ENCODE data around the gene ZNF410. TPM values are rescaled to one million over a fixed set of nuclear protein-coding genes. Genes with fewer than 3 reads are reported as not detected.
"Not testable (repeated sequence)": the region's sequence is repeated elsewhere in the genome, so short reads cannot be mapped to it uniquely, and the experiment has no call there.

ZNF410 gene
- total RNA-seq, 6 donors from 2014 or later = 23.4 to 80.7 (median 42.5) TPM

DNA sequence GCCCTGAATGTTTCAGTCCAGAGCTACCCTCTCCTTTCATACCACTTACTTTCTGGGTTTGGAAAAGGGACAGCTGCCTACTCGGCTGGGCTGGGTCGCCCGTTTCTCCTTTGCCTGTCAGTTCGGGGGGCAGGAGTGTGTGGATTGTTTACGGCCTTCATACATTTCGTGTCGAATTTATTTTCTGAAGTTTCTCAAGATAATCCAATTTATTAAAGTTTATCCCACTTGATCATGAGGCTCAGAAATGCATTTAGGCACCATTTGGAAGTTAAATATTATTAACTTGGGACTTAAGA is 608 bp downstream of the ZNF410 start:
- TF ChIP-seq, protein P1, sequence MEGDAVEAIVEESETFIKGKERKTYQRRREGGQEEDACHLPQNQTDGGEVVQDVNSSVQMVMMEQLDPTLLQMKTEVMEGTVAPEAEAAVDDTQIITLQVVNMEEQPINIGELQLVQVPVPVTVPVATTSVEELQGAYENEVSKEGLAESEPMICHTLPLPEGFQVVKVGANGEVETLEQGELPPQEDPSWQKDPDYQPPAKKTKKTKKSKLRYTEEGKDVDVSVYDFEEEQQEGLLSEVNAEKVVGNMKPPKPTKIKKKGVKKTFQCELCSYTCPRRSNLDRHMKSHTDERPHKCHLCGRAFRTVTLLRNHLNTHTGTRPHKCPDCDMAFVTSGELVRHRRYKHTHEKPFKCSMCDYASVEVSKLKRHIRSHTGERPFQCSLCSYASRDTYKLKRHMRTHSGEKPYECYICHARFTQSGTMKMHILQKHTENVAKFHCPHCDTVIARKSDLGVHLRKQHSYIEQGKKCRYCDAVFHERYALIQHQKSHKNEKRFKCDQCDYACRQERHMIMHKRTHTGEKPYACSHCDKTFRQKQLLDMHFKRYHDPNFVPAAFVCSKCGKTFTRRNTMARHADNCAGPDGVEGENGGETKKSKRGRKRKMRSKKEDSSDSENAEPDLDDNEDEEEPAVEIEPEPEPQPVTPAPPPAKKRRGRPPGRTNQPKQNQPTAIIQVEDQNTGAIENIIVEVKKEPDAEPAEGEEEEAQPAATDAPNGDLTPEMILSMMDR (IDR thresholded peaks at IDR 0.05) = no peak
- TF ChIP-seq POLR2AphosphoS5 (IDR thresholded peaks at IDR 0.05) (no peak), EP300 (IDR thresholded peaks at IDR 0.05) (no peak), POLR2A (IDR thresholded peaks at IDR 0.05) (no peak)
- H3K4me1 ChIP-seq = peaks cover 19 to 26% (median 20%) of the 10 kb centered on the region in 4 donors
- 2 to 3% methylated on average over 7 of the region's 7 CpGs for WGBS, 2 donors
- H3K4me3 ChIP-seq = peak overlapping the region; percentile 68 to 93 (median 90)
- no peaks in the 10 kb centered on the region for H3K9me3 ChIP-seq
- H3K36me3 ChIP-seq = peaks cover 0 to 3% (median 0%) of the 10 kb centered on the region in 4 donors
- no peaks in the 10 kb centered on the region for H3K27me3 ChIP-seq
- peak overlapping the region; percentile 94 to 97 (median 96) for H3K27ac ChIP-seq
- ATAC-seq (ENCODE audit: low FRiP score in 2 of 2) = no peak
- DNase-seq = no peak

DNA sequence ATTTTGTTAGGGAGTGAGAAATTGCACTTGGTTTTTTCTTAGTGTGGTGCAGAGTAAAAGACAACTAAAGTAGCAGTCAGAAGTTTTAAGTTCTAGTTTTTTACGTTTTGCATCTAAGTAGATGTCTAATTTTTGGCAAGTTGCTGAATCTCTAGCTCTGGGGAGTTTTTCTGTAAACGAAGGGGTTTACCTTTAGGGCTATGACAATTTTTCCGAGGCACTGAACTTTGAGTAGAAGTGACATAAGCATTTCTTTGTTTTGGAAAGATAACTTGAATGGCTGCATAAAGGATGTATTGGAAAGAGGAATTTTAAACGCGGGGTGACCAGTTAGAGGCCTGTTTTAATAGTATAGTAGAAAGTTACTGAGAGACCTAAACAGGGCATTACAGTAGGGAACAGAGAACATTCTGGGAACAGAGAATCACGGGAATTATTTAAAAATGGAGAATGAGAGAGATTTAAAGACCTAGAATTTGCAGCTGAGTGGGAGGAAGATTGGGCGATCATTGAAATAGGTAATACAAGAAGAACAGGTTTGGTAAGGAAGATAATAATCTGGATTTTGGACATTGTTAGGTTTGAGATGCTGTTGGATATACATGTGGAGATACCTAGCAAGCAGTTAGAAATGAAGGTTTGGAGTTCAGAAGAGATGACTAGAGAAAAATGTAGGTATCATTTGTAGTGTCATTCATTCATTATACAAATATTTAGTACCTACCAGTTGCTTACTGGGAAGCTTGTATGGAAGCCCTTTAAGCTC is 1.2 kb downstream of the ZNF410 start:
- H3K27ac ChIP-seq = peak overlapping the region; percentile 94 to 97 (median 96)
- H3K36me3 ChIP-seq = peaks cover 0 to 8% (median 2%) of the 10 kb centered on the region in 4 donors
- no peak for ATAC-seq (ENCODE audit: low FRiP score in 2 of 2)
- 27 to 38% methylated on average over 7 of the region's 7 CpGs for WGBS, 2 donors
- peaks cover 19 to 26% (median 20%) of the 10 kb centered on the region in 4 donors for H3K4me1 ChIP-seq
- no peaks in the 10 kb centered on the region for H3K27me3 ChIP-seq
- no peaks in the 10 kb centered on the region for H3K9me3 ChIP-seq
- no peak for DNase-seq
- H3K4me3 ChIP-seq = peak overlapping the region; percentile 68 to 93 (median 90)
- TF ChIP-seq, protein P1 (IDR thresholded peaks at IDR 0.05) = no peak
- TF ChIP-seq EP300 (IDR thresholded peaks at IDR 0.05) (no peak), POLR2A (IDR thresholded peaks at IDR 0.05) (no peak), POLR2AphosphoS5 (IDR thresholded peaks at IDR 0.05) (no peak)

DNA sequence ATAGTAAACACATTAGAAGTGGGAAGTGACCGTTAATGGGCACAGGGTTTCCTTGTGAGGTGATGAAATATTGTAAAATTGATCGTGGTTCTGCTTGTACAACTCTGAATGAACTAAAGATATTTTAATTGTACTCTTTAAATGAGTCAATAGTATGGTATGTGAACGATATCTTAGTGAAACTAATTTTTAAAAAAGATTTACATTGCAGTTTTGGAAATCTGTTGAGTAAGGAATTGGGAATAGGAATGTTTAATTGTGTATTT is 1.7 kb downstream of the ZNF410 start:
- 21 to 23% methylated on average over 3 of the region's 3 CpGs for WGBS, 2 donors
- TF ChIP-seq POLR2A (IDR thresholded peaks at IDR 0.05) = no peak
- no peak for TF ChIP-seq POLR2AphosphoS5 (IDR thresholded peaks at IDR 0.05)
- H3K27ac ChIP-seq = peak overlapping the region in 2 of 4 donors; percentile 94 to 97
- no peak for ATAC-seq (ENCODE audit: low FRiP score in 2 of 2)
- H3K4me3 ChIP-seq = peak overlapping the region in 1 of 4 donors; percentile 93
- peaks cover 0 to 13% (median 2%) of the 10 kb centered on the region in 4 donors for H3K36me3 ChIP-seq
- H3K9me3 ChIP-seq = no peaks in the 10 kb centered on the region
- DNase-seq = no peak
- no peaks in the 10 kb centered on the region for H3K27me3 ChIP-seq
- H3K4me1 ChIP-seq = peaks cover 19 to 27% (median 20%) of the 10 kb centered on the region in 4 donors

DNA sequence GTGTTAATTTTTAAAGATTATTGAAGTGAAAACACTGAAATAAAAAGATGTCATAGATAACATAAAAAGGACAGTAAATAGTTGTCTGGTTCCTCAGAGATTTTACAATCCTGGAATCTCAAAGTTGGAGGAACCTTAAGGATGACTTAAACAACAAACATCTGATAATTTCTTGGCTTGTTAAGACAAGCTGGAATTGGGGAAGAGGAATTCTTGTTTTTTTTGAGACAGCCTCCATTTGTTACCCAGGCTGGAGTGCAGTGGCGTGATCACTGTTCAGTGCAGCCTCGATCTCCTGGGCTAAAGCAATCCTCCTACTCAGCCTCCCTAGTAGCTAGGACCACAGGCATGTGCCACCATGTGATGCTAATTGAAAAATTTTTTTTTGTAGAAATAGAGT is 2.3 kb downstream of the ZNF410 start:
- no peak for ATAC-seq (ENCODE audit: low FRiP score in 2 of 2)
- WGBS, 2 donors = 90 to 95% methylated on average over 2 of the region's 2 CpGs
- DNase-seq = no peak
- H3K27me3 ChIP-seq = no peaks in the 10 kb centered on the region
- H3K4me1 ChIP-seq = peaks cover 19 to 32% (median 20%) of the 10 kb centered on the region in 4 donors
- no peak overlapping the region for H3K27ac ChIP-seq
- no peaks in the 10 kb centered on the region for H3K9me3 ChIP-seq
- no peak overlapping the region for H3K4me3 ChIP-seq
- H3K36me3 ChIP-seq = peaks cover 0 to 19% (median 5%) of the 10 kb centered on the region in 4 donors
- TF ChIP-seq EP300 (IDR thresholded peaks at IDR 0.05) (no peak), POLR2AphosphoS5 (IDR thresholded peaks at IDR 0.05) (no peak), POLR2A (IDR thresholded peaks at IDR 0.05) (no peak)
- TF ChIP-seq, protein P1 (IDR thresholded peaks at IDR 0.05) = no peak

DNA sequence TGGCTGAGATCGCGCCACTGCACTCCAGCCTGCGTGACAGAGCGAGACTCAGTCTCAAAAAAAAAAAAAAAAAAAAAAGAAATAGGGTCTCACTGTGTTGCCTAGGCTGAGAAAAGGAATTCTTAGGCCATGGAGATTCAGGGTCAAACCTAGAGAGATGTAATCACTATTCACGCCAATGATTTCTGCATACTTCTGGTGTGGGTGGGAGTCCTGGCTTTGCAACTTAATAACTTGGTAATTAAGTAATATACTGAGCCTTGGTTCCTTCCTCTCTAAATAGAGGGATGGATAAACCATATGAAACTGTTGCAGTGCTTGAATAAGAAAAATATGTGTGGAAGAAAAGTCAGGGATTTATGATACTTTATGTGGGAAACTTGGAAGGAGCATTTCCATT is 2.7 kb downstream of the ZNF410 start:
- TF ChIP-seq POLR2A (IDR thresholded peaks at IDR 0.05) = no peak
- TF ChIP-seq POLR2AphosphoS5 (IDR thresholded peaks at IDR 0.05) = no peak
- TF ChIP-seq, protein P1 (IDR thresholded peaks at IDR 0.05) = no peak
- TF ChIP-seq EP300 (IDR thresholded peaks at IDR 0.05) = no peak
- Histone ChIP-seq H3K27ac (no peak overlapping the region), H3K4me3 (no peak overlapping the region), H3K4me1 (peaks cover 19 to 33% (median 20%) of the 10 kb centered on the region in 4 donors), H3K36me3 (peaks cover 0 to 23% (median 9%) of the 10 kb centered on the region in 4 donors), H3K27me3 (no peaks in the 10 kb centered on the region), H3K9me3 (no peaks in the 10 kb centered on the region)
- 80 to 92% methylated on average over 5 of the region's 5 CpGs for WGBS, 2 donors
- no peak for ATAC-seq (ENCODE audit: low FRiP score in 2 of 2)
- DNase-seq = no peak

DNA sequence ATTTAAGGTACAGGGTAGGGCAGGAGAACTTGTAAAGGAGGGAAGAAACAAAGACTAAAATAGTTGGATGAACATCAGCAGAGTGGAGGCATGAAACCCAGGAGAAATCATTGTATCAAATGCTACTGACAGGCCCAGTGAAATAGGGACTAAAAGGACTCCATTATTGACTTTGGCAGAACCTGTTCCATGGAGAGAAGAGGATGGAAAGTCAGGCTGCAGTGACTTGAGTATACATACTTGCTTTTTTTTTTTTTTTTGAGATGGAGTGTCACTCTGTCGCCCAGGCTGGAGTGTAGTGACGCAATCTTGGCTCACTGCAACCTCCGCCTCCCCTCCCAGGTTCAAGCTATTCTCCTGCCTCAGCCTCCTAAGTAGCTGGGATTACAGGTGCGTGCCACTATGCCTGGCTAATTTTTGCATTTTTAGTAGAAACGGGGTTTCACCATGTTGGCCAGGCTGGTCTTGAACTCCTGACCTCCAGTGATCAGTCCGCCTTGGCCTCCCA is 7.6 kb downstream of the ZNF410 start:
- not testable (repeated sequence) for H3K27me3 ChIP-seq, H3K27ac ChIP-seq, H3K4me3 ChIP-seq, H3K4me1 ChIP-seq, H3K9me3 ChIP-seq
- ATAC-seq (ENCODE audit: low FRiP score in 2 of 2) (peak in 1 of 2 donors; percentile 26), DNase-seq (peak in 1 of 2 donors; percentile 65)
- WGBS, 2 donors = 71 to 73% methylated on average over 6 of the region's 6 CpGs
- H3K36me3 ChIP-seq = peaks cover 25 to 72% (median 53%) of the 10 kb centered on the region in 4 donors
